Measurements from ENCODE around the gene GDF7. TPM values are rescaled to one million over a fixed set of nuclear protein-coding genes. Genes with fewer than 3 reads are reported as not detected.

GDF7 gene
- total RNA-seq, 2 experiments from 2014 or later = 0.02 TPM; not detected in 1

Other genes with a start within 250 kb of the GDF7 start
- 1 to 10 TPM; 7.5 TPM for gene RHOB, start 220.1 kb upstream of the GDF7 start, total RNA-seq
- 1 to 10 TPM; 6.2 to 7.1 TPM for gene HS1BP3, start 16.0 kb upstream of the GDF7 start, total RNA-seq
- gene LDAH, start 156.0 kb downstream of the GDF7 start, total RNA-seq = 10 to 100 TPM; 27.0 to 32.8 TPM

All from activated CD4-positive, alpha-beta T cell treated with anti-CD3 and anti-CD28 coated beads for 36 hours (primary cell).